ENCODE data around the gene PLCE1.

Gene PLCE1

GRCh38 chr10:94027197-94027596 lies 33.5 kb downstream of the PLCE1 start:
- H3K9me3 ChIP-seq (replicated peaks; ENCODE audit: low read length) = peaks cover 11% of the 10 kb centered on the region
- H3K27me3 ChIP-seq (ENCODE audit: control insufficient read depth, insufficient read depth, low read length) = no peaks in the 10 kb centered on the region

GRCh38 chr10:94029955-94030354 lies 36.2 kb downstream of the PLCE1 start:
- H3K36me3 ChIP-seq (ENCODE audit: insufficient read depth, low read length) = no peaks in the 10 kb centered on the region
- H3K4me3 ChIP-seq (ENCODE audit: low read length) = no peak overlapping the region
- no peak overlapping the region for H3K9ac ChIP-seq (ENCODE audit: low read depth, low read length)
- H3K4me1 ChIP-seq (ENCODE audit: control insufficient read depth, insufficient read depth, low read length) = no peaks in the 10 kb centered on the region
- H3K9me3 ChIP-seq (replicated peaks; ENCODE audit: low read length) = peaks cover 11% of the 10 kb centered on the region
- H3K4me2 ChIP-seq (ENCODE audit: low read length) = no peak overlapping the region
- no peaks in the 10 kb centered on the region for H3K27me3 ChIP-seq (ENCODE audit: control insufficient read depth, insufficient read depth, low read length)

More at GRCh38 chr10:94027197-94027596, 33.5 kb downstream of the PLCE1 start:
- no peaks in the 10 kb centered on the region for H3K4me1 ChIP-seq (ENCODE audit: control insufficient read depth, insufficient read depth, low read length)
- no peak overlapping the region for H3K4me2 ChIP-seq (ENCODE audit: low read length)
- no peaks in the 10 kb centered on the region for H3K36me3 ChIP-seq (ENCODE audit: insufficient read depth, low read length)
- no peak overlapping the region for H3K4me3 ChIP-seq (ENCODE audit: low read length)
- no peak overlapping the region for H3K9ac ChIP-seq (ENCODE audit: low read depth, low read length)

- H3K9me3 ChIP-seq (replicated peaks; ENCODE audit: low read length) = no peaks in the 10 kb centered on the region
- no peaks in the 10 kb centered on the region for H3K36me3 ChIP-seq (ENCODE audit: insufficient read depth, low read length)
- H3K4me3 ChIP-seq (ENCODE audit: low read length) = no peak overlapping the region
- no peak overlapping the region for H3K4me2 ChIP-seq (ENCODE audit: low read length)
- no peaks in the 10 kb centered on the region for H3K27me3 ChIP-seq (ENCODE audit: control insufficient read depth, insufficient read depth, low read length)
- H3K4me1 ChIP-seq (ENCODE audit: control insufficient read depth, insufficient read depth, low read length) = peaks cover 12% of the 10 kb centered on the region
- H3K9ac ChIP-seq (ENCODE audit: low read depth, low read length) = no peak overlapping the region
Observed at GRCh38 chr10:94035982-94036765, 42.4 kb downstream of the PLCE1 start.

GRCh38 chr10:94036766-94037033 lies 43.0 kb downstream of the PLCE1 start:
- Histone ChIP-seq H3K36me3 (ENCODE audit: insufficient read depth, low read length) (no peaks in the 10 kb centered on the region), H3K4me3 (ENCODE audit: low read length) (no peak overlapping the region), H3K4me2 (ENCODE audit: low read length) (no peak overlapping the region), H3K4me1 (ENCODE audit: control insufficient read depth, insufficient read depth, low read length) (peaks cover 16% of the 10 kb centered on the region), H3K9ac (ENCODE audit: low read depth, low read length) (no peak overlapping the region), H3K27me3 (ENCODE audit: control insufficient read depth, insufficient read depth, low read length) (no peaks in the 10 kb centered on the region), H3K9me3 (replicated peaks; ENCODE audit: low read length) (no peaks in the 10 kb centered on the region)

GRCh38 chr10:94037286-94037685 lies 43.6 kb downstream of the PLCE1 start:
- Histone ChIP-seq H3K36me3 (ENCODE audit: insufficient read depth, low read length) (no peaks in the 10 kb centered on the region), H3K9ac (ENCODE audit: low read depth, low read length) (no peak overlapping the region), H3K9me3 (replicated peaks; ENCODE audit: low read length) (no peaks in the 10 kb centered on the region), H3K4me3 (ENCODE audit: low read length) (no peak overlapping the region), H3K27me3 (ENCODE audit: control insufficient read depth, insufficient read depth, low read length) (no peaks in the 10 kb centered on the region), H3K4me1 (ENCODE audit: control insufficient read depth, insufficient read depth, low read length) (peaks cover 22% of the 10 kb centered on the region), H3K4me2 (ENCODE audit: low read length) (no peak overlapping the region)

GRCh38 chr10:94038024-94038423 lies 44.3 kb downstream of the PLCE1 start:
- peak overlapping the region; percentile 18 for H3K4me2 ChIP-seq (ENCODE audit: low read length)
- H3K4me1 ChIP-seq (ENCODE audit: control insufficient read depth, insufficient read depth, low read length) = peaks cover 28% of the 10 kb centered on the region
- H3K36me3 ChIP-seq (ENCODE audit: insufficient read depth, low read length) = no peaks in the 10 kb centered on the region
- H3K4me3 ChIP-seq (ENCODE audit: low read length) = no peak overlapping the region
- no peak overlapping the region for H3K9ac ChIP-seq (ENCODE audit: low read depth, low read length)
- no peaks in the 10 kb centered on the region for H3K9me3 ChIP-seq (replicated peaks; ENCODE audit: low read length)
- no peaks in the 10 kb centered on the region for H3K27me3 ChIP-seq (ENCODE audit: control insufficient read depth, insufficient read depth, low read length)

GRCh38 chr10:94041206-94041605 lies 47.5 kb downstream of the PLCE1 start:
- Histone ChIP-seq H3K4me1 (ENCODE audit: control insufficient read depth, insufficient read depth, low read length) (peaks cover 41% of the 10 kb centered on the region), H3K4me2 (ENCODE audit: low read length) (no peak overlapping the region), H3K36me3 (ENCODE audit: insufficient read depth, low read length) (no peaks in the 10 kb centered on the region), H3K9me3 (replicated peaks; ENCODE audit: low read length) (no peaks in the 10 kb centered on the region), H3K9ac (ENCODE audit: low read depth, low read length) (no peak overlapping the region), H3K27me3 (ENCODE audit: control insufficient read depth, insufficient read depth, low read length) (no peaks in the 10 kb centered on the region), H3K4me3 (ENCODE audit: low read length) (no peak overlapping the region)

GRCh38 chr10:94042001-94042833 lies 48.5 kb downstream of the PLCE1 start:
- H3K4me1 ChIP-seq (ENCODE audit: control insufficient read depth, insufficient read depth, low read length) = peaks cover 41% of the 10 kb centered on the region
- H3K9ac ChIP-seq (ENCODE audit: low read depth, low read length) = peak overlapping the region; percentile 22
- H3K4me3 ChIP-seq (ENCODE audit: low read length) = peak overlapping the region; percentile 5
- H3K36me3 ChIP-seq (ENCODE audit: insufficient read depth, low read length) = no peaks in the 10 kb centered on the region
- H3K9me3 ChIP-seq (replicated peaks; ENCODE audit: low read length) = no peaks in the 10 kb centered on the region
- no peaks in the 10 kb centered on the region for H3K27me3 ChIP-seq (ENCODE audit: control insufficient read depth, insufficient read depth, low read length)
- H3K4me2 ChIP-seq (ENCODE audit: low read length) = peak overlapping the region; percentile 60

GRCh38 chr10:94042834-94043175 lies 49.1 kb downstream of the PLCE1 start:
- Histone ChIP-seq H3K4me2 (ENCODE audit: low read length) (peak overlapping the region; percentile 60), H3K9ac (ENCODE audit: low read depth, low read length) (peak overlapping the region; percentile 22), H3K9me3 (replicated peaks; ENCODE audit: low read length) (no peaks in the 10 kb centered on the region), H3K36me3 (ENCODE audit: insufficient read depth, low read length) (no peaks in the 10 kb centered on the region), H3K4me3 (ENCODE audit: low read length) (peak overlapping the region; percentile 5), H3K4me1 (ENCODE audit: control insufficient read depth, insufficient read depth, low read length) (peaks cover 36% of the 10 kb centered on the region), H3K27me3 (ENCODE audit: control insufficient read depth, insufficient read depth, low read length) (no peaks in the 10 kb centered on the region)

All from skeletal muscle satellite cell (primary cell).